HUDEP-2 (cell line): Measurements from ENCODE around the gene CD151.

Experiments
- DNase-seq, 76 experiments: peaks; one replicate each; lab custom pipeline; 2025; ENCODE audit not compliant: unreplicated experiment in 76 of 76; lab: John Stamatoyannopoulos, UW

The CD151 gene

DNA sequence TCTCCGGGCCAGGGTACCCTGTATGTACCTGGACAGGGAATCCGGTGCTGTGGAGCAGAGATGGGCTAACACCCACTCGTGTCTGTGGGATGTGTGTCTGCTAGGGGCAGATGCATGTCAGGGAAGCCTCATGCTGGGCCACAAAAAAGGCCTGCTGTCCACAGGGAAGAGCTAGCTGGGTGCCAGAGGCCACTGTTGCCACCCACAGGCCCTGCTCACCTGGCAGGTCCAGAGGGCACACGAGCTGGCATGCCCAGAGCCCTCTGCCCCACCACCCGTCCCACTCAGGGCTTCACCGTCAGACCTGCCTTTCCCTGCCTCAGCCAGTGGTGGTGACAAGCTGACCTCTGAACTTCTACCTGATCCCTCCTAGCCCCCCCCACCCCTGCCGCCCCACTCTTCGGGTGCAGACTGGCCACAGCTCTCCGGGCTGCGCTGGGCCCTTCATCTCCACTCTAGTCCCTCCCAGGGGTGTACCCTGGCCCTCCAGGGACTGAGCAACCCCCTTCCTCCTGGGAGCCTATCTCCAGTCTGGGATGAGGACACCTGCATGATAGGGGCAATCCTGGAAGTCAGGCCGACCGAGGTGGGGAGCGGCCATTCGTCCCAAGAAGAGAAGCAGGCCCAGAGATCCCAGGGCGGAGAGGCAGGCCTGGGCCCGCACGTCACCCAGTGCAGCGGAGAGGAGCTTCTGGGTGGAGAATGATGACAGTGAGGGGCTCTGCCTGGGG is 36.0 kb upstream of the CD151 start:
- DNase-seq = no peak

GRCh38 chr11:797296-798092 is 35.3 kb upstream of the CD151 start:
- DNase-seq = peak in 57 of 76 experiments; percentile 6 to 76 (median 54)

DNA sequence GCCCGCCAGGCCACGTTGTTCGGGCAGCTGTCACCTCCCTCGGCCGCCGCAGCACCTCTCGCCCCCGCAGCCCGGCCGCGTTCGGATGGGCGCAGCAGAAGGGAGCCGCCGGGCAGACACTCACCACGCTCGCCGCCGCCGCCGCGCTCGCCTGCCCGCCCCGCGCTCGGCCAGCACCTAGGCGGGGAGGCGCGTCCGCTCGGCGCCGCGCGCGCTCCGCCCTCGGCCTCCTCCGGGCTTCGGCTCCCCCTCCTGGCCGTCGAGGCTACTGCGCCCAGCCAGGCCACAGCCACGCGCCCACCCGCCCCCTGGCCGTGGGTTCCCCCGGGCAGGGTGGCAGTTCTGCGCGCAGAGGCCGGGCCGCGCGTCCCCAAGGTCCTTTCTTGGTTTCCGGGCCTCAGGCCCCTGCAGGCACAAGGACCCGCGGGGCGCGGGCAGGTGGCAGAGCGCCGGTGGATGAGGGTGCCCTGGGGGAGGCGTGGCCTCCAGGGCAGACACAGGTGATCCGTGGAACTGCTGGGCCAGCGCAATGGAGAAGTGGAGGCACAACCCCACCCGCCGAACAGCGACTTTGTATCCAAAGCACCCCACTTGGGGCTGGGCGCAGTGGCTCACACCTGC is 34.5 kb upstream of the CD151 start, which contains the start of gene SLC25A22:
SLC25A22 (minus strand) TSS at position 189 of the 621 bp plus-strand sequence. CDS start 3,275 bp downstream, outside the sequence.
- DNase-seq = peak in 68 of 76 experiments; percentile 16 to 85 (median 60)

DNA sequence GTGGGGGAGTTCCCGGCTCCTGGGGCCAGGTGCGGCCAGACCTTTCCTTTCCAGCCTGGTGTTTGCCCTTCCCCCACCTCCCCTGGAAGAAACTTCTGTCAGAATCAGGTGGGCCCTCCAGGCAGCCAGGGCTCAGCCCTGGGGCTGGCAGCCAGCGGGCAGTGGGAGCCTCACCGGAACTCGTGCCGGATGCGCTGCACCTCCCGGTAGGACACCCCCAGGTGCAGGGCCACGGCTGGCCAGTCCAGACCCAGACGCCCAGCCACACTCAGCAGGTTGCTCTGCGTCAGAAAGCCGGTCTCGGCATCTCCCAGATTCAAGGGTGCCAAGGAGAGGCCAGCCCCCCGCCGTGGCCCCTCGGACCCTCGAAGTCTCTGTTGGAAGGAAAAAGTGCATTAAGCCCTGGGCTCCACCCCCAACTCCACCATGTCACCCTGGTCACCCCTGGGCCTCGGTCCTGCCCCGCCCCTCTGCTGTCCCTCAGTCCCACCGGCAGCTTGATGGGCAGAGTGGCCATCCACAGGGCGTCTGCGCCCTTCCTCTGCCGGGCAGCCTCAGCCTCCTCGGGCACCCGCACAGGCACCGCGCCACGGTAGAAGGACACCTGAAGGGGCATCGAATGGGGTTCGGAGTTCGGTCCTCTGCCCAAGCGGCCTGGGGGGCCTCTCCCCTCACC is 33.0 kb upstream of the CD151 start:
- no peak for DNase-seq

- no peak for DNase-seq
Observed at GRCh38 chr11:800473-800872, 32.3 kb upstream of the CD151 start.

GRCh38 chr11:801097-801780 is 31.5 kb upstream of the CD151 start:
- DNase-seq = no peak

GRCh38 chr11:802018-802617 is 30.6 kb upstream of the CD151 start:
- DNase-seq = no peak

- no peak for DNase-seq
Observed at GRCh38 chr11:802693-803466, 29.9 kb upstream of the CD151 start.

GRCh38 chr11:803467-803742 is 29.3 kb upstream of the CD151 start:
- DNase-seq = no peak

DNA sequence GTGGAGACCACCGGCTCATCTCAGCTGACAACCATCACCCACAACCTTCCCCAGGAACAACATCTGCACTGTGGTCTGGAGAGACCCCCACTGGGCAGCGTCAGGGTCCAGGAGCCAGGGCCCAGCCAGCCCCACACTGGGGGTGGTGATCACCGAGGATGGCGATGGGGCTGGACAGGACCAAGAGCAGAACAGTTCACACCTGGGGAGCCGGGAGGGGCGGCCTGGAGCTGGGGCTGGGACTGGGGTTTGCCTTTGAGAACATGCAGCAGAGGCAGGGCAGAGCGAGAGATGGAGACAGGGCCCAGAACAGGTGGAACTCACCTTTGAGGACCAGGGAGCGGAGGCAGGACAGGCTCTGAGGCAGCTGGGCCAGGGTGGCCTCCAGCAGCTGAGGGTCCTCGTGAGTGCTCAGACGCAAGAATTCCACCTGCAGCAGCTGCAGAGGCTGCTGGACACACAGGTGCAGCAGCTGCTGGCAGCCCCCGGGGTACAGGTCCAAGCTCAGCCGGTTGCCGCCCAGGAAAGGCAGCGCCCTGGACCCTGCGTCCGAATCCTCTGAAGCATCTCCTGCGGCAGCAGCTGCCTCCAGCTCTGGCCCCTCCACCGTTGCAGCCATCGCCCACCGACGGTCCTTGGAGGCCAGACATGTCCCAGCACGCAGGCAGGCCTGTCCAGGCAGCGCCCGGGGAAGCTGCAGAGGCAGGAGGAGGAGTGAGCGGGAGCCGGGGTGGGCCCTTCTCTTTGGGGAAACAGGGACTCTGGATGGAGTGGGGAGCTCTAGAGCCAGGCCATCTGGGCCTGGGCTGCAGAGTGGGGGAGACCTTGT is 28.8 kb upstream of the CD151 start:
- DNase-seq = no peak

GRCh38 chr11:804599-804964 is 28.2 kb upstream of the CD151 start:
- DNase-seq = no peak

DNA sequence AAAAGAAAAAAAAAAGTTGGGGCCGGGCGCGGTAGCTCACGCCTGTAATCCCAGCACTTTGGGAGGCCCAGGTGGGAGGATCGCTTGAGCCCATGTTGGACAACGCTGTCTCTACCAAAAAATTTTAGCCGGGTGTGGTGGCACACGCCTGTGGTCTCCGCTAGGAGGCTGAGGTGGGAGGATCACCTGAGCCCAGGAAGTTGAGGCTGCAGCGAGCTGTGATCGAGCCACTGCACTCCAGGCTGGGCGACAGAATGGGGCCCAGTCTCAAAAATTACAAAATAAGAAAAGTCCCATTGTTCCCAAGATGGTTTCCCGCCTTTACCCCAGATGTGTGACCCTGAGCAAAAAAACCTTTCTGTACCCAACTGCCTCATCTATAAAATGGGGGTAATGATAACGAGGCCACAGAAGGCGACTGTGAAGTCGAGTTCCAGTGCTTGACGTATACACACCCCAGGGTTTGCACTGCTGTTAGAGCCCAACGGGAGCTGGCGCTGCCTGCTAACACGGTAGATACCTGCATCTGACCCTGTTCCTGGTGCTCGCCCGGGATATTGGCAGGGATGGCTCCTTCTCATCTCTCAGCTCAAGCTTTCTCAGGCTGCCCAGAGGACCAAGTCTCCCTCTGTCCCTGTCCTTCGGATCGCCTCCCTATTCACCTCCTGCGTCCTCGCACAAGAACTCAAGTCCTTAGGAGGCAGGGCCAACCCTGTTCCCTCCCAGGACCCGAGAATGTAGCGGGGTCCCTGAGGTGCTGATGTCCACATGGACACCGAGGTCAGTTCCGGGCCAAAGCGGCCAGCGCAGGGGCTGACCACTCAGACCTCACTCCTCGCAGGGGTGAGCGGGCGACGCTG is 24.1 kb upstream of the CD151 start:
- peak in 21 of 76 experiments; percentile 5 to 79 (median 33) for DNase-seq

DNA sequence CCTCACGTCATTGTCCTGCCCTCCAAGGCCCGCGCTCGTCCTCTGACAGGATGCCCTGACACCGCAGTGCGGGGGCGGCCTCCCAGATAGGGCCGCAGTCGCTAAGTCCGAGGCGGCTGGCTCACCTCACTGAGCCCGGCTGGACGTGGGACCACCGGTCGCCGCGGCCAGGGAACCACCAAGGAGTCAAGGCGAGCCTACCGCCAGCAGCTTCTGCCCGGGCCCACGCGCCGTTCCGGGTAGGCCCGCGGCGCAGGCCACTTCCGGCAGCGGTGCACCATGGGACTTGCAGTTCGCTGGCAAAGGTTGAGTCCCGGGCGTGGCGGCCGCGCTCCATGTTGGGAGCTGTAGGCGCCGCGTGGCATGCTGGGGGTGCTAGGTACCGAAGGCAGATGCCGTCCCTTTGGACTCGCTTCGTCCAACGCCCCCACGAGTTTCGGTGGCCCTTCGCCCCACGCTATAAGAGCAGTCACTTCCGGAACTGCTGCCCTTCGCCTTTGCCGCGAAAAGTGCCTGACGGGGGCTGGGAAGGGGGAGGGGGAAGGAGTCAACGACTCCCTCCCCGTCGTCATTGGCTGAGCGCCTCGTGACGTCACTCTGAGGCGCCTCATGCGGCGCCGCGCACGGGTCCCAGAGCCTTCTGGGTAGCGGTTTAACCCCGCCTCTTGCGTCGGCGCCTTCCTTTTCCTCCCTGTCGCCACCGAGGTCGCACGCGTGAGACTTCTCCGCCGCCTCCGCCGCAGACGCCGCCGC is 23.3 kb upstream of the CD151 start, which contains the start of gene RPLP2:
RPLP2 (plus strand) TSS at position 681 of the 753 bp plus-strand sequence. CDS start 268 bp downstream, outside the sequence.
- peak in 75 of 76 experiments; percentile 47 to 97 (median 94) for DNase-seq

GRCh38 chr11:810040-810567 is 22.6 kb upstream of the CD151 start:
- peak in 1 of 76 experiments; percentile 37 for DNase-seq

DNA sequence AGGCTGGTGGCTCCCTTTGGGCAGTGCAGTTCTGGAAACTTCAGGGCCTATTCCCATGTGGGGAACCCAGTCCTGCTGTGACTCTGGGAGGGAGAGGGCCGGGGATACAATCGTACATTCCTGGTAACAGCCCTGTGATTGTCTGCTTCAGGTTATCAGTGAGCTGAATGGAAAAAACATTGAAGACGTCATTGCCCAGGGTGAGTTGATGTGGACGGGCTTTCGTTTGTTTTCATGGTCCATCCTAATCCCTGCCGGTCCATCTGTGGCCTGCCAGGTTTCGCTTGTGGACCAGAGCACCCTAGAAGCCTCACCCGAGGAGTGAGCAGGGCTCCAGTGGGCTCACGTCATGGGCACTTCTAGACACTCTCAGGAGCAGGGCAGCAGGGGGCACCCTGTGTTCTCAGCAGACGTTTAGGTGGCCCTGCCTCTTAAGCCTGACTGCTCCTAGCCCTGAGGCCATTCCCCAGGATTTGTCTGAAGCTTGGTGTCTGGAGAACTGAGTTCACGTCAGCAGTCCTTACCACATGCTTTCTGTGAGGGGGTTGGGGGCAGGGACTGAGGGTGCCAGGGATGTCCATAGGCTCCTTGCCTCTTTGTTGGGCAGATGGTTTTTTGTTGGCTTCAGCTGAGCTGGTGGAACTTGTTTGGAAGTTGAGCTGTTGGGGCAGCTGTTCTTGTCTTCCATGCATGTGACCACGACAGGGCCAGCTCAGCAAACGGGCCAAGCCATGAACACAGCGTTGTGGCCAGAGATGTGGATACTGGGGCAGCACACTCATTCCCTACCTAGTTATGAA is 21.1 kb upstream of the CD151 start:
- peak in 15 of 76 experiments; percentile 13 to 44 (median 28) for DNase-seq

DNA sequence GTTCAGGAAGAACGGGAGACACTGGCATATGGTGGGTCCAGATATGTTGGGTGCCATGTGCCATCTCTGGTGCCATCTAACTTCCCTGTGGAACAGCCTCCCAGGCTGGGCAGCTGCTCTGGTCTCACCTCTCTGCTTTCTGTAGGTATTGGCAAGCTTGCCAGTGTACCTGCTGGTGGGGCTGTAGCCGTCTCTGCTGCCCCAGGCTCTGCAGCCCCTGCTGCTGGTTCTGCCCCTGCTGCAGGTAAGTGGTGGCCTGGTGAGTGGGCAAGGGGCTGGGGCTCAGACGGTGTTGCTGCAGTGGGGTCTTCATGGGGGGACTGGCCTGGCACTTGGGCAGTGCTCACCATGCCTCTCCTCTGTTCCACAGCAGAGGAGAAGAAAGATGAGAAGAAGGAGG is 20.4 kb upstream of the CD151 start:
- DNase-seq = no peak
